Measurements from ENCODE around the gene SLC6A12. TPM values are rescaled to one million over a fixed set of nuclear protein-coding genes. Genes with fewer than 3 reads are reported as not detected.

SLC6A12 gene
- total and polyA plus RNA-seq, 5 experiments from 2014 or later = 0.78 TPM; not detected in 4

DNA sequence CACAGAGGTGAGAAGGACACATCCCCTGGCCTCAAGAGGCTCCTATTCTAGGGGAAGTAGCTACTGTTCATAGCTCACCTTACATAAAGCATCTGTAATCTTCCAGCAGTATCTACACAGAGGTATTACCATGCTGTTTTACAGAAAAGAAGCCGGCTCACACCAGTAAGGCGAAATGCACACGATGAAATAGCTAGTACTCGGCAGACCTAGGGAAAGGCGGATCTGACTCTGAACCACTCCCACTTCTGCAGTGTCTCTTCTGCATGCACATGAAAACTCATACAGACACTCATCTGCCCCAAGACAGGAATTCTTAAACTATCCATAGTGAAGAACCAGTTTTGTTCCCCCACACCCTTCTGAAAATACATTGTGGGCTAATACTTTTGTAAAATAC, 73.8 kb downstream of the SLC6A12 start:
- no peaks in the 10 kb centered on the region for H3K36me3 Mint-ChIP-seq
- peak overlapping the region; percentile 6 to 93 (median 86) for H3K4me3 Mint-ChIP-seq
- H3K27me3 Mint-ChIP-seq = peaks cover 3 to 50% (median 15%) of the 10 kb centered on the region in 5 donors
- no peaks in the 10 kb centered on the region for H3K9me3 Mint-ChIP-seq
- ATAC-seq = no peak
- DNase-seq = no peak
- peaks cover 3 to 34% (median 17%) of the 10 kb centered on the region in 4 donors for H3K4me1 Mint-ChIP-seq
- H3K27ac Mint-ChIP-seq = peak overlapping the region in 4 of 10 donors; percentile 36 to 90 (median 75)
- POLR2A ChIA-PET = no interaction called here

Other genes starting within 250 kb of the SLC6A12 start
- gene IQSEC3, start 147.4 kb downstream of the SLC6A12 start, total RNA-seq = 10 to 100 TPM; 13.9 to 19.3 TPM
- 1 to 10 TPM in 2 of 3 donors, under 1 TPM in 1; 0.42 to 1.1 (median 1.1) TPM for gene IQSEC3, start 147.4 kb downstream of the SLC6A12 start, polyA plus RNA-seq
- gene SLC6A13, start 48.7 kb upstream of the SLC6A12 start, total RNA-seq = 1 to 10 TPM; 1.1 to 3.1 TPM
- under 1 TPM in 1 of 3 donors, not detected in 2; 0.51 TPM for gene SLC6A13, start 48.7 kb upstream of the SLC6A12 start, polyA plus RNA-seq
- 100 to 1,000 TPM; 120 to 126 TPM for gene KDM5A, start 175.2 kb upstream of the SLC6A12 start, total RNA-seq
- 10 to 100 TPM; 43.6 to 60.1 (median 50.8) TPM for gene KDM5A, start 175.2 kb upstream of the SLC6A12 start, polyA plus RNA-seq
- gene CCDC77, start 187.5 kb upstream of the SLC6A12 start, total RNA-seq = 10 to 100 TPM; 10.5 to 13.5 TPM
- gene CCDC77, start 187.5 kb upstream of the SLC6A12 start, polyA plus RNA-seq = 1 to 10 TPM; 3.4 to 6.6 (median 4.8) TPM
- gene B4GALNT3, start 245.8 kb upstream of the SLC6A12 start, total RNA-seq = under 1 TPM; 0.34 to 0.66 TPM
- gene B4GALNT3, start 245.8 kb upstream of the SLC6A12 start, polyA plus RNA-seq = 1 to 10 TPM in 1 of 3 donors, under 1 TPM in 2; 0.14 to 1.8 (median 0.40) TPM

Data from naive thymus-derived CD8-positive, alpha-beta T cell (primary cell).